SK-N-SH (cell line): Measurements from ENCODE around the gene ADGRA1. TPM values are rescaled to one million over a fixed set of nuclear protein-coding genes. Genes with fewer than 3 reads are reported as not detected.
A peak's percentile ranks its signal among the peaks of the same experiment; 100 is the strongest.

Experiments
- CTCF ChIA-PET: fragments of 300-600, 350-600 bp; formaldehyde crosslinking; extraction: SDS; loops from one replicate; lab custom pipeline; 2021; lab: Yijun Ruan, JAX
- POLR2A ChIA-PET: fragments of 350-600 bp; sonication (Branson Sonifier 250); formaldehyde crosslinking; extraction: SDS; loops from one replicate; lab custom pipeline; 2020; ENCODE audit warnings: antibody characterized with exemption, inconsistent platforms; lab: Yijun Ruan, JAX
- DNase-seq: peaks from one replicate; pipeline ENCODE4 v3.0.0; 2012
- H2AFZ ChIP-seq: fragments of 200-600 bp; sonication (generic); 2 replicates; pipeline ENCODE4 v1.8.1; 2016; ENCODE audit warnings: antibody characterized with exemption, mild to moderate bottlenecking, low read depth
- H3F3A ChIP-seq: fragments of 200-600 bp; sonication (generic); replicated peaks from 2 replicates; pipeline ENCODE3; 2016; ENCODE audit warnings: antibody characterized with exemption, mild to moderate bottlenecking; ENCODE audit not compliant: insufficient read depth
- H3K27ac ChIP-seq, 2 experiments: fragments of 200-500 bp in 1 of 2; fragments of 200-600 bp in 1 of 2; sonication (Bioruptor generic) in 1 of 2; sonication (generic), shearing (Covaris generic) in 1 of 2; 2 replicates each; pipeline versions ENCODE4 v1.5.1 to v1.6.1; 2014 to 2016; ENCODE audit warnings: low read depth in 2 of 2, inconsistent platforms in 1 of 2, low read length in 1 of 2, mild to moderate bottlenecking in 1 of 2, mixed read lengths in 1 of 2
- H3K27me3 ChIP-seq: fragments of 200-600 bp; sonication (generic), shearing (Covaris generic); 2 replicates; pipeline ENCODE4 v1.6.1; 2016; ENCODE audit warnings: mixed run types; ENCODE audit not compliant: insufficient read depth
- H3K36me3 ChIP-seq, 2 experiments: fragments of 200-500 bp in 1 of 2; fragments of 200-600 bp in 1 of 2; sonication (Bioruptor generic) in 1 of 2; sonication (generic) in 1 of 2; replicated peaks in 1 of 2; 2 replicates each; pipeline versions ENCODE3 to v1.5.1; 2014 to 2016; ENCODE audit warnings: low read length in 1 of 2, mild to moderate bottlenecking in 1 of 2; ENCODE audit not compliant: insufficient read depth in 2 of 2, control insufficient read depth in 1 of 2
- H3K4me1 ChIP-seq, 2 experiments: fragments of 200-500 bp in 1 of 2; fragments of 200-600 bp in 1 of 2; sonication (Bioruptor generic) in 1 of 2; sonication (generic), shearing (Covaris generic) in 1 of 2; 2 replicates each; pipeline versions ENCODE4 v1.5.1 to v1.6.1; 2014 to 2016; ENCODE audit warnings: low read depth in 1 of 2, low read length in 1 of 2, mixed run types in 1 of 2; ENCODE audit not compliant: insufficient read depth in 2 of 2, control insufficient read depth in 1 of 2
- H3K4me2 ChIP-seq: fragments of 200-600 bp; sonication (generic), shearing (Covaris generic); 2 replicates; pipeline ENCODE4 v1.6.1; 2017; ENCODE audit warnings: mixed run types
- H3K4me3 ChIP-seq, 2 experiments: fragments of 200-500 bp in 1 of 2; fragments of 200-600 bp in 1 of 2; sonication (Bioruptor generic) in 1 of 2; sonication (generic), shearing (Covaris generic) in 1 of 2; 2 replicates each; pipeline versions ENCODE4 v1.5.1 to v1.8.1; 2014 to 2016; ENCODE audit warnings: low read depth in 2 of 2, inconsistent platforms in 1 of 2, low read length in 1 of 2, mild to moderate bottlenecking in 1 of 2, mixed read lengths in 1 of 2, moderate library complexity in 1 of 2
- H3K79me2 ChIP-seq: fragments of 200-600 bp; sonication (generic); 2 replicates; pipeline ENCODE4 v1.8.1; 2017; ENCODE audit warnings: mild to moderate bottlenecking; ENCODE audit not compliant: insufficient read depth
- H3K9ac ChIP-seq: fragments of 200-600 bp; sonication (generic); 2 replicates; pipeline ENCODE4 v1.6.1; 2017; ENCODE audit warnings: mixed run types
- H3K9me2 ChIP-seq: fragments of 200-600 bp; sonication (generic); 2 replicates; pipeline ENCODE4 v1.6.1; 2017; ENCODE audit warnings: mixed run types
- H3K9me3 ChIP-seq: fragments of 200-600 bp; sonication (generic); 2 replicates; pipeline ENCODE4 v1.6.1; 2017; ENCODE audit warnings: mixed run types, mild to moderate bottlenecking, moderate library complexity
- H4K20me1 ChIP-seq: fragments of 200-600 bp; sonication (generic); 2 replicates; pipeline ENCODE4 v1.6.1; 2017; ENCODE audit warnings: mild to moderate bottlenecking, mixed run types; ENCODE audit not compliant: insufficient read depth
- CHD2 ChIP-seq: fragments of 150-350 bp; IDR thresholded peaks from 2 replicates; pipeline ENCODE4 v1.6.1; 2018; ENCODE audit warnings: low read length; ENCODE audit not compliant: partially characterized antibody
- ELF1 ChIP-seq: IDR thresholded peaks from 2 replicates; pipeline ENCODE4 v1.4.0; 2012
- FOXJ3 ChIP-seq: sonication (generic); formaldehyde crosslinking; IDR thresholded peaks from 2 replicates; pipeline ENCODE4 v1.5.1; 2020; ENCODE audit warnings: mild to moderate bottlenecking, missing genetic modification reagents
- FOXM1 ChIP-seq: IDR thresholded peaks from 2 replicates; pipeline ENCODE4 v1.4.0; 2012; ENCODE audit warnings: low read depth, mild to moderate bottlenecking
- MXI1 ChIP-seq: IDR thresholded peaks from 2 replicates; pipeline ENCODE4 v1.6.1; 2012; ENCODE audit warnings: mild to moderate bottlenecking, low read depth, low read length, improper control_type of control experiment
- POLR2AphosphoS5 ChIP-seq: IDR thresholded peaks from 2 replicates; pipeline ENCODE4 v1.6.1; 2012; ENCODE audit warnings: low read depth, low read length
- RCOR1 ChIP-seq: fragments of 150-350 bp; IDR thresholded peaks from 2 replicates; pipeline ENCODE4 v1.6.1; 2017; ENCODE audit warnings: antibody characterized with exemption, low read length
- RFX5 ChIP-seq: IDR thresholded peaks from 2 replicates; pipeline ENCODE4 v1.6.1; 2012; ENCODE audit warnings: mild to moderate bottlenecking, improper control_type of control experiment, low read length
- RXRA ChIP-seq: IDR thresholded peaks from 2 replicates; pipeline ENCODE4 v1.4.0; 2012; ENCODE audit warnings: low read depth, mild to moderate bottlenecking, borderline replicate concordance
- TAF1 ChIP-seq: IDR thresholded peaks from 2 replicates; pipeline ENCODE4 v1.6.1; 2012; ENCODE audit warnings: low read depth, mild to moderate bottlenecking, low read length, moderate library complexity, borderline replicate concordance
- WGBS: methylation state at CpG from one replicate; pipeline ENCODE4 v1.1.6; 2017; ENCODE audit warnings: low lambda C conversion rate; 5-methylcytosine and 5-hydroxymethylcytosine counted together
- polyA plus RNA-seq, 3 experiments: library from polyadenylated mRNA; depleted of rRNA; stranded (reverse); fragments of >200 nt; gene quantifications; 2 replicates each; pipeline ENCODE4 v1.2.3, GENCODE V29; 2012
- TF ChIP-seq, protein P1 (sequence below): IDR thresholded peaks from 2 replicates; pipeline ENCODE4; 2012
- TF ChIP-seq, protein P2 (sequence below): fragments of 150-350 bp; IDR thresholded peaks from 2 replicates; pipeline ENCODE4 v1.6.1; 2016; ENCODE audit warnings: mild to moderate bottlenecking, low read depth, low read length

The ADGRA1 gene
- polyA plus RNA-seq, 1 of the 3 experiments (the other 2 are of a cell fraction) = not detected

DNA sequence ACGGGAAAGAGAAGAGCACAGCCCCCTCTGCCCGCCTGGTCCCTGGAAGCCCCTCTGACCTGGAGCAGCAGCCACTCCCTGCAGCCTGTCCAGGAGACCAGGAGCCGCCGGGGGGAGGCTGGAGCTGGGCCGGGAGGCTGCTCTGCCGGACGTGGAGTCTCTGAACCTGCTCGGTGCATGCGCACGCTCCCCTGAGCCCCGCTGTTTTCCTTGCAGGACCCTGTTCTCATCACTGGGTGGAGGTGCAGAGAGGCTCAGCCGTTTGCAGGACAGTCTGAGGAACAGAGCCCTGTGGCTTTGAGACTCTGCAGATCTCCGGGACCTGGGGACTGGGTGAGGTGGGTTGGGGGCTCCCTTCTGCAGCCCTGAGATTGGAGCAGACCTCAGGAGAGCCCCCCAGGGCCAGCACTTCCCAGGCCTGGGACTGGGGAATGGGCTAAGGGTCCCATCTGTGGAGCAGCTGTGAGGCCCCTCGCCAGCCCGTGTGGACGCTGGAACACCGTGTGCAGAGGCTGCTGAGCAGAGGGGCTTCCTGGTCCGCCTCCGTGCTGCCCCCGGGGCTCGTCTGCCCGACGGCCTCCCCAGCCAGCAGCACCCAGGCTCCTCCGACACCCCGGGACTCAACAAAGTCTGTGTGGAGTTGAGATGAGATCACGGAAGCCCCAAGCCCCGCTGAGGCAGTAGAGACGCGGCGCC is 48.5 kb upstream of the ADGRA1 start:
- H3K4me3 ChIP-seq = no peak overlapping the region
- H3K9me3 ChIP-seq = no peaks in the 10 kb centered on the region
- 52% methylated on average over 10 of the region's 30 CpGs for WGBS
- ChIA-PET POLR2A (interaction anchor here (0.8 kb wide), 1 partner anchor 391 kb away, joined by 4 read pairs; no protein-coding TSS in a partner anchor), CTCF (interaction anchor here (0.6 to 0.8 kb wide), 3 partner anchors 11 to 34 kb away, joined by 3 read pairs; no protein-coding TSS in a partner anchor)
- H3F3A ChIP-seq = no peaks in the 10 kb centered on the region
- no peak overlapping the region for H3K9ac ChIP-seq
- TF ChIP-seq, protein P1, sequence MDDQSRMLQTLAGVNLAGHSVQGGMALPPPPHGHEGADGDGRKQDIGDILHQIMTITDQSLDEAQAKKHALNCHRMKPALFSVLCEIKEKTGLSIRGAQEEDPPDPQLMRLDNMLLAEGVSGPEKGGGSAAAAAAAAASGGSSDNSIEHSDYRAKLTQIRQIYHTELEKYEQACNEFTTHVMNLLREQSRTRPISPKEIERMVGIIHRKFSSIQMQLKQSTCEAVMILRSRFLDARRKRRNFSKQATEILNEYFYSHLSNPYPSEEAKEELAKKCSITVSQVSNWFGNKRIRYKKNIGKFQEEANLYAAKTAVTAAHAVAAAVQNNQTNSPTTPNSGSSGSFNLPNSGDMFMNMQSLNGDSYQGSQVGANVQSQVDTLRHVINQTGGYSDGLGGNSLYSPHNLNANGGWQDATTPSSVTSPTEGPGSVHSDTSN = no peak
- TF ChIP-seq FOXJ3 (CRISPR knock-in tag) (no peak), CHD2 (no peak), MXI1 (no peak), FOXM1 (no peak)
- peak; percentile 62 for DNase-seq
- no peaks in the 10 kb centered on the region for H3K27me3 ChIP-seq
- H2AFZ ChIP-seq = no peak overlapping the region
- no peaks in the 10 kb centered on the region for H3K79me2 ChIP-seq
- no peaks in the 10 kb centered on the region for H3K9me2 ChIP-seq
- H4K20me1 ChIP-seq = no peaks in the 10 kb centered on the region
- no peaks in the 10 kb centered on the region for H3K36me3 ChIP-seq
- H3K27ac ChIP-seq = no peak overlapping the region
- H3K4me1 ChIP-seq = no peaks in the 10 kb centered on the region; a peak in 1 of 4 replicates
- no peak overlapping the region for H3K4me2 ChIP-seq

DNA sequence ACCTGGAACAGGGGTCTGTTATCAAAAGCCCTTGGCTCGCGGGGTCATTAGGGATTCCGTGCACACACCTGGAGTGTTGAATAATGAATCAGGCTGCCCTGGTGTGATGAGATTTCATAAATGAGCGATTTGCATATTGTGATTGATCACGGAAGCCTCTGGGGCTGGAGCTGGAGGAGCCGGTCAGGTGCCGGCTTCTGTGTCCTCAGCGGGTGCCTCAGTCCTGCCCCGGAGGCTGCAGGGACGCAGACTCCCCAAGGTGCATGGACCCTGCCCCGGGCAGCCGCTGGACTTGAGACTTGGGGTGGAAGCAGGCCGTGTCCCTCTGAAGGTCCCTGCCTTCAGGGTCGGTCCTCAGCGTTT is 47.9 kb upstream of the ADGRA1 start:
- 32% methylated on average over 9 of the region's 15 CpGs for WGBS
- no peak for TF ChIP-seq RCOR1
- TF ChIP-seq RFX5 = no peak
- TF ChIP-seq, protein P2, sequence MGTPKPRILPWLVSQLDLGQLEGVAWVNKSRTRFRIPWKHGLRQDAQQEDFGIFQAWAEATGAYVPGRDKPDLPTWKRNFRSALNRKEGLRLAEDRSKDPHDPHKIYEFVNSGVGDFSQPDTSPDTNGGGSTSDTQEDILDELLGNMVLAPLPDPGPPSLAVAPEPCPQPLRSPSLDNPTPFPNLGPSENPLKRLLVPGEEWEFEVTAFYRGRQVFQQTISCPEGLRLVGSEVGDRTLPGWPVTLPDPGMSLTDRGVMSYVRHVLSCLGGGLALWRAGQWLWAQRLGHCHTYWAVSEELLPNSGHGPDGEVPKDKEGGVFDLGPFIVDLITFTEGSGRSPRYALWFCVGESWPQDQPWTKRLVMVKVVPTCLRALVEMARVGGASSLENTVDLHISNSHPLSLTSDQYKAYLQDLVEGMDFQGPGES = no peak
- TF ChIP-seq RXRA = no peak
- TF ChIP-seq POLR2AphosphoS5 = no peak
- no peak for TF ChIP-seq TAF1
- TF ChIP-seq ELF1 = no peak
- TF ChIP-seq, protein P1 = no peak
- no peak for TF ChIP-seq MXI1
- no peak for DNase-seq
- no peak overlapping the region for H3K9ac ChIP-seq
- no peaks in the 10 kb centered on the region; a peak in 1 of 4 replicates for H3K4me1 ChIP-seq
- no peaks in the 10 kb centered on the region for H3K9me3 ChIP-seq
- ChIA-PET POLR2A (no interaction called here), CTCF (no interaction called here)
- H3K79me2 ChIP-seq = no peaks in the 10 kb centered on the region
- no peak overlapping the region for H3K27ac ChIP-seq
- H3K4me2 ChIP-seq = no peak overlapping the region
- no peak overlapping the region for H3K4me3 ChIP-seq
- H3K36me3 ChIP-seq = no peaks in the 10 kb centered on the region
- H2AFZ ChIP-seq = no peak overlapping the region
- H3K27me3 ChIP-seq = no peaks in the 10 kb centered on the region
- H3F3A ChIP-seq = no peaks in the 10 kb centered on the region
- H4K20me1 ChIP-seq = no peaks in the 10 kb centered on the region
- H3K9me2 ChIP-seq = no peaks in the 10 kb centered on the region
